ACC112 (cell line): Measurements from ENCODE around the gene TPRG1.

Source experiments
- H2AFZ ChIP-seq: fragments of 200-600 bp; sonication (generic); one replicate; pipeline ENCODE4 v1.6.0; 2017; ENCODE audit warnings: antibody characterized with exemption, low read length; ENCODE audit not compliant: unreplicated experiment
- H3K27ac ChIP-seq: fragments of 200-600 bp; sonication (generic); 2 replicates; pipeline ENCODE4 v1.5.1; 2014; ENCODE audit warnings: low read depth, mild to moderate bottlenecking, antibody characterized with exemption, low read length, moderate library complexity
- H3K27me3 ChIP-seq: fragments of 200-600 bp; sonication (generic); 2 replicates; pipeline ENCODE4 v1.6.1; 2014; ENCODE audit warnings: mild to moderate bottlenecking, antibody characterized with exemption, low read length, moderate library complexity, mixed read lengths; ENCODE audit not compliant: insufficient read depth
- H3K36me3 ChIP-seq: fragments of 200-600 bp; sonication (generic); 2 replicates; pipeline ENCODE4 v1.6.1; 2016; ENCODE audit warnings: mild to moderate bottlenecking, antibody characterized with exemption, low read length, moderate library complexity, mixed read lengths; ENCODE audit not compliant: insufficient read depth
- H3K4me1 ChIP-seq: fragments of 200-600 bp; sonication (generic); one replicate; pipeline ENCODE4 v1.6.1; 2016; ENCODE audit warnings: low read length, mixed read lengths; ENCODE audit not compliant: insufficient read depth, unreplicated experiment, control insufficient read depth
- H3K4me3 ChIP-seq: fragments of 200-600 bp; sonication (generic); 2 replicates; pipeline ENCODE4 v1.5.1; 2014; ENCODE audit warnings: mild to moderate bottlenecking, low read depth, low read length
- H3K79me2 ChIP-seq: fragments of 200-600 bp; sonication (generic); one replicate; pipeline ENCODE4 v1.6.0; 2016; ENCODE audit warnings: low read length; ENCODE audit not compliant: control insufficient read depth, unreplicated experiment, insufficient read depth

TPRG1 gene

GRCh38 chr3:189165092-189165612, 6.6 kb upstream of the TPRG1 start:
- no peak overlapping the region for H3K4me3 ChIP-seq
- H3K36me3 ChIP-seq: no peaks in the 10 kb centered on the region
- no peaks in the 10 kb centered on the region for H3K4me1 ChIP-seq
- H3K27me3 ChIP-seq: no peaks in the 10 kb centered on the region
- H3K27ac ChIP-seq: no peak overlapping the region
- H2AFZ ChIP-seq: no peak overlapping the region
- H3K79me2 ChIP-seq: no peaks in the 10 kb centered on the region

- Histone ChIP-seq H3K36me3 (no peaks in the 10 kb centered on the region), H3K27me3 (no peaks in the 10 kb centered on the region), H3K4me3 (no peak overlapping the region)
Observed at GRCh38 chr3:189166321-189166720, 5.5 kb upstream of the TPRG1 start.

GRCh38 chr3:189167027-189167766, 4.6 kb upstream of the TPRG1 start:
- no peaks in the 10 kb centered on the region for H3K27me3 ChIP-seq
- no peaks in the 10 kb centered on the region for H3K79me2 ChIP-seq
- no peaks in the 10 kb centered on the region for H3K4me1 ChIP-seq
- H3K27ac ChIP-seq: no peak overlapping the region
- H3K36me3 ChIP-seq: no peaks in the 10 kb centered on the region
- no peak overlapping the region for H2AFZ ChIP-seq
- H3K4me3 ChIP-seq: no peak overlapping the region

More at GRCh38 chr3:189166321-189166720, 5.5 kb upstream of the TPRG1 start:
- H2AFZ ChIP-seq: no peak overlapping the region
- no peaks in the 10 kb centered on the region for H3K79me2 ChIP-seq
- no peaks in the 10 kb centered on the region for H3K4me1 ChIP-seq
- no peak overlapping the region for H3K27ac ChIP-seq

- no peak overlapping the region for H3K27ac ChIP-seq
- no peak overlapping the region for H3K4me3 ChIP-seq
- H3K4me1 ChIP-seq: no peaks in the 10 kb centered on the region
- H3K27me3 ChIP-seq: no peaks in the 10 kb centered on the region
- H3K36me3 ChIP-seq: no peaks in the 10 kb centered on the region
- no peaks in the 10 kb centered on the region for H3K79me2 ChIP-seq
- no peak overlapping the region for H2AFZ ChIP-seq
Observed at GRCh38 chr3:189168711-189169110, 3.1 kb upstream of the TPRG1 start.

GRCh38 chr3:189169728-189170127, 2.0 kb upstream of the TPRG1 start:
- peaks cover 8% of the 10 kb centered on the region; the same call in 1 of the 2 replicates for H3K27me3 ChIP-seq
- H3K27ac ChIP-seq: no peak overlapping the region
- H3K79me2 ChIP-seq: no peaks in the 10 kb centered on the region
- no peak overlapping the region for H3K4me3 ChIP-seq
- no peaks in the 10 kb centered on the region for H3K36me3 ChIP-seq
- H2AFZ ChIP-seq: no peak overlapping the region
- no peaks in the 10 kb centered on the region for H3K4me1 ChIP-seq

GRCh38 chr3:189170559-189170958, 1.2 kb upstream of the TPRG1 start:
- Histone ChIP-seq H3K27me3 (peaks cover 16% of the 10 kb centered on the region), H3K4me3 (no peak overlapping the region), H3K36me3 (no peaks in the 10 kb centered on the region), H3K4me1 (no peaks in the 10 kb centered on the region), H2AFZ (no peak overlapping the region), H3K79me2 (no peaks in the 10 kb centered on the region), H3K27ac (no peak overlapping the region)

- Histone ChIP-seq H3K36me3 (no peaks in the 10 kb centered on the region), H3K4me1 (no peaks in the 10 kb centered on the region), H3K4me3 (no peak overlapping the region), H2AFZ (no peak overlapping the region), H3K27me3 (peaks cover 29% of the 10 kb centered on the region), H3K27ac (no peak overlapping the region), H3K79me2 (no peaks in the 10 kb centered on the region)
Observed at GRCh38 chr3:189172668-189173419, 1.1 kb downstream of the TPRG1 start.

GRCh38 chr3:189184566-189184965, 12.8 kb downstream of the TPRG1 start:
- no peaks in the 10 kb centered on the region for H3K79me2 ChIP-seq
- H3K4me1 ChIP-seq: no peaks in the 10 kb centered on the region

GRCh38 chr3:189186101-189186500, 14.3 kb downstream of the TPRG1 start:
- no peaks in the 10 kb centered on the region for H3K27me3 ChIP-seq
- no peak overlapping the region for H3K4me3 ChIP-seq
- no peaks in the 10 kb centered on the region for H3K79me2 ChIP-seq
- peak overlapping the region; percentile 15; the same call in 1 of the 2 replicates for H3K27ac ChIP-seq
- H2AFZ ChIP-seq: peak overlapping the region; percentile 15
- H3K36me3 ChIP-seq: no peaks in the 10 kb centered on the region
- no peaks in the 10 kb centered on the region for H3K4me1 ChIP-seq

More at GRCh38 chr3:189184566-189184965, 12.8 kb downstream of the TPRG1 start:
- H3K4me3 ChIP-seq: no peak overlapping the region
- no peak overlapping the region for H2AFZ ChIP-seq
- H3K27ac ChIP-seq: no peak overlapping the region
- 0 out of 2 replicates have a peak, but pooled peaks cover 4% of the 10 kb centered on the region for H3K27me3 ChIP-seq
- H3K36me3 ChIP-seq: no peaks in the 10 kb centered on the region

GRCh38 chr3:189188466-189188865, 16.7 kb downstream of the TPRG1 start:
- H3K27me3 ChIP-seq: peaks cover 5% of the 10 kb centered on the region; the same call in 1 of the 2 replicates
- H3K4me3 ChIP-seq: no peak overlapping the region
- no peak overlapping the region for H2AFZ ChIP-seq
- H3K4me1 ChIP-seq: no peaks in the 10 kb centered on the region
- no peaks in the 10 kb centered on the region for H3K79me2 ChIP-seq
- H3K36me3 ChIP-seq: no peaks in the 10 kb centered on the region
- no peak overlapping the region for H3K27ac ChIP-seq
